Endometrium (tissue), 2 donors: ENCODE data around the gene PRADC1.

Experiments
- FAIRE-seq: peaks from 2 replicates; lab custom pipeline; 2012; peaks lifted over from hg19 to GRCh38; lab: Jason Lieb, UNC
- donor health status: control.
- donor health status: control.

PRADC1 gene

DNA sequence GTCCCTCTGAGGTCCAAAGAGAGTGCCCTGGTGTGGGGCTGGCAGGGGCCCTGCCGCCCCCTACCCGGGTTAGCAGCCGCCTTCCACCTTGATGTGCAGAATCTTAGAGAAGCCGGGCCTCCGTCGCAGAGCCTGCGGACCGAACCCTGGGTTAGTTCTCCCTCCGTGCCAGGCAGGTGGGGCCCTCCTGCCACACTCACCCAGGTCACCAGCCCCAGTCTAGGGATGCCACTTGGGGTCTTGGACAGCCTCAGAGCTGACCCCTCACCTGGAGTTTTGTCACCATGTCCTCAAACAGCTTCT lies 25.8 kb upstream of the PRADC1 start:
- FAIRE-seq = no peak

DNA sequence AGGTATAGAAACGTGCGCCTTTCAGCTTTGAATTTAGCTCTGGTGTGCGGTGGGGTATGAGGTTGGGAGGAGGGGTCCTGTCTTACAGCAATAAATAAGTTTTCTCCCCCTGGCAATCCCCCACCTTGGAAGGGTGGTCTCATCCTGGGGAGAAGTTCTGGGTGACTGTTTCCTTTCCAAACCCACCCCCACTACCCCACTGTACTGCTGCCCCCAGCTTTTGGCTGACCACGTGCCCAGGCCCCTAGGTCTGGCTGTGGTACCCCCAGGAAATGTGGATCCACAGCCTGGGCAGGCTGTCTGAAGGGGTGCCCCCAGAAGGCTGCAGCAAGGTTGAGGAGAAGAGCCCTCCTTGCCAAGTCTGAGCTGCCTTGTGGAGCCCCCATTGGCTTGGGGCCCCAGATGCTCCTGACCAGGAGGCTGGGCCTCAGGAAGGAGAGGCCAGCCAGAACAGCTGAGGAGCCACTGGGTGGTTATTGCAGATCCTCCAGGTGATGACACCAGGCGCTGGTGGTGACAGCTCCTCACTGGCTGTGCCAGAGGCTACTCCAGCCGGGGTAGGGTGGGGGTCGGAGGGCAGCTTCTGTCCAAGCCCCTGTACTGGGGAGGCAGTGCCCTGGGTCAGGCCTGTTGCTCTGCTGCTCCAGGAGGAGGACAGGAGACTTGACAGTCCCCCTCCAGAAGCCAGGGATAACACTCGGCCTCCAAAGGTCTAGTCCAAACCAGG lies 25.3 kb upstream of the PRADC1 start:
- no peak for FAIRE-seq

DNA sequence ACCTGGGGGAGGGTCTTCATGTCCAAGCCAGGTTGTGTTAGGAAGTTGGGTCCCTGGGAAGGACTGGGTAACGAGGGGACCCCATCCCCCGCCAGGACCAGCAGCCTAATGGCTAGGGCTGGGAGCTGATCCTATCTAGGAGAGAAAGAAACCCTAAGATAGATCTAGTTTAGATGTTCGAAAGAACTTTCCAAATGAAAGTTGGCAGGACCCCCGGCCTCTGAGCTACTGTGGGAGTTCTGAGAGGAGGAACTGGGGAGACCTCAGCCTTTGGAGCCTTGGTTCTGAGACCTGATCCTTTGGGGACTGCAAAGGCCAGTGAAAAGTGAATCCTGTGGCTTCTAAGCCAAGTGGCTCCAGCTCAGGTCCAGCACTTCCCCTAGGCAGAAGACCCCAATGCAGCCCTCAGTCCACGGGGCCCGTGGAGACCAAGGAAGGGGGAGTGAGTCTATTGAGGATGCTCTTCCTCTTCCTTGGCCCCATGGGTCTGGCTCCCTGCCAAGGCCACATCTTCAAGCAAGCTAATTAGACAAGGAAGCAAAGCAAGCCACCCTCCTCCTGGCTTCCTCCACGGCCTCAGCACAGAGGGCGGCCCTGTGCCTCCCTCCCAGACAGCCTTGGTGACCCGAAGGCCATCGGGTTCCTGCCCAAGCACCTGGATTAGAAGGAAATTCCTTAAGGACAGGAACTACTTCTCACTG lies 24.5 kb upstream of the PRADC1 start:
- FAIRE-seq = no peak

DNA sequence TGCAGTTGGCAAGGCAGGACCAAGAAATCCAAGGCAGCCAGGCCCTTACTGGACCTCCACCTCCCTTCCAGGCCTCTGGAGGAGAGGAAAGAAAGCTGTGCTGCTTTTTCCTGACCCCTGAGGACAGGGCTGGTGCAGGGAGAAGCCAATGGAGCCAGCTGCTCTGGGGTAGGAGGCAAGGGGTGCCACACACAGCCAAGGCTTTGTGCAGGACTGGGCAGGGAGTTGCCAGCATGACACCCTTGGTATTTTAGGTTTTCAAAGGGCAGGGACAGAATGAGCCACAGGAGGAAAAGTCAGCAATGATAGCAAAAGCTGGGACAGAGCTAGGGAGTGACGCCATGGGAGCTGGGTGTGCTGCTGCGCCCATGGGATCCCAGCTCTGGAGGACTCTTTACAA lies 24.0 kb upstream of the PRADC1 start:
- FAIRE-seq = no peak

DNA sequence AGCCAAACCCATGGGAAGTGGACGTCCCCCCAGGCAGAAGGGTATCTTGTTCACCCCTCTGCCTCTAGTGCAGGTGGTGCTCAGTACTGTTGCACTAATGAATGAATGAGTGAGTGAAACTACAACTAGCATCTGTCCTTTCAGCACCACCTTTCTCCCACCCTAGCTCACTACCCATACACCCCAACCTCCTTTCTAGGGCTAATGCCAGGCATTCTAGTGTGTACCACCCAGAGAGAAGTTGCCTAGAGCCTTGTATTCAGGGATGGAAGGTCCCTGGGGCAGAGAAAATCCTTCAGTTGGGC lies 23.5 kb upstream of the PRADC1 start:
- no peak for FAIRE-seq

DNA sequence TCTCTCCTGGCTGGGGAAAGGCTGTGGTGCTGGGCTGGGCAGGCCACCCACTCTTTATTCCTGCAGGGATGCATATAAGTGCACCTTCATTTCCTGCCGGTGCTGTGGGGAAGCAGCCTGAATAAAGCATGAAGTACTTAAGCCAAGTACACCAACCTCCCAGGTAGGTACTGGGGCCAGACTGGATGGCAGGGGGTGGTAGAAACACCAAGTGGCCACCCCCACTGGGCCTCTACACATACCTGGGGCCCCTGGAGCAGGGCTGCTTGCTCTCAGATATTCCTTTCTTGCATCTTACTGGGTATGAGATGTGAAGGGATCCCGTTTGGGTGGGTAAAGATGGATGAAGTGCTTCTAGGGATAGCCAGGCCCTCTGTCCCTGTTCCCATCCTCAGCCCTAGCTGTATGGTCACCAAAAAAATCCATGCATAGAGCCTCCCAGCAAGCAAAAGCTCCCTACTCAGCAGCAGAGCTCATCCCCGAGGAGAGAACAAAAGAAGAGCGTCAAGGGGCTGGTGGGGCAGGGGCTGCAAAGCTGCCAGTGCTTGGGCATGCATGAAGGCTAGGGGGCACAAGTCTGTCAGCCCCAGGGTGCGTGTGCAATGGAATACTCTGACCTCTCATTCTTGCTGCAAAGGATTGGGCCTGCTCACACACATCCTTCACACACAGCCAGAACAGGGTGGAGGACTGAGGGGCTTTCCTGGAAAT lies 23.0 kb upstream of the PRADC1 start:
- FAIRE-seq = no peak

DNA sequence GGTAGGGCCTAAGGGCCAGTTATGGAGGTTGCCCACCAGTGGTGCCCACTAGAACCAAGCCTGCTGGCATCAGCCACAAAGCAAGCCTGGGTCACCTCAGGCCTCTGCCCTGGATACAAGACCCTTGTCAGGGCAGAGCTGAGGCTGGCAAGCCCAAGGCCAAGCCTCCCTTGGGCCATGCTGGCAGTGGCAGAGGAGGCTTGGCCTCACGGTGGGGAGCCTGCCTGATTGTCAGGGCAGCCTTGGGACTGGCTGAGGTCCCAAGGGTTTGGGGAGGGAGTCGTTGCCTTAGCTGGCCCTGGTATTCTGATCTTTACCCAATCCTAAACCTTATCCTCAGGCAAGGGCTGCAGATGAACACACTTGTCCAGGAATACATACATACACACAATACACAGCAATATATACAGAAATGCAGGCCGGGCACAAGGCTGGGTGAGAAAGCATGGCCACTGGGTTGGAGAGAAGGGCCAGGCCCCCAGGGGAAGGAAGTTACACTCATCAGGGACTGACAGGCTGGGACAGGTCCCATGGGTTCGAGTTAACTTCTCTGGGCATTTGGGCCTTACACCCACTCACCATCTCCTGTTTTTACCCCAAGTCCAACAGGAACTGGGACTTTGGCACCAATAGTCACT lies 22.1 kb upstream of the PRADC1 start:
- no peak for FAIRE-seq

DNA sequence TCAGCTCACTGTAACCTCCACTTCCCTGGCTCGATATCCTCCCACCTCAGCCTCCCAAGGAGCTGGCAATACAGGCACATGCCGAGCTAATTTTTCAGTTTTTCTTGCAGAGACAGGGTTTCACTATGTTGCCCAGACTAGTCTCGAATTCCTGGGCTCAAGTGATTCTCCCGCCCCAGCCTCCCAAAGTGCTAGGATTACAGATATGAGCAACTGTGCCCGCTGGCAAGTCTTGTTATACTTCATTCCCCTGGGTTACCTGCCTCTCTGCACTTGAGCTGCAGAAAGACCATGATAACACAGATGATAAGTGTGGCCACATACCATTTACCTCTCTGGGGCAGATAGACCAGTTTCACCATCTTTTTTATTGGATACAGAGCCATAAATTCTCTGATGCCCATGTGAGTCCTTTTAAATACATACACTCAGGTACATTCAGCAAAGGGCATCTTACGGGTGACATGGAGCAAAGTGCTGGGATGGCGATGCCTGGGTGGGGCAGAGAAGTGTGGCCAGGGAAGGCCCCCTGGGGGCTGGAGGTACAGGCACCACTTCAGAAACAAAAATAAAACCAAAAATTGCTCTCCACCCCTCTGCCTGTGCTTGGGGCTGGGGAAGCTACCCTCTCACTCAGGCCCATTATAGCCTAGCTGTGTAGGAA lies 21.4 kb upstream of the PRADC1 start:
- no peak for FAIRE-seq

DNA sequence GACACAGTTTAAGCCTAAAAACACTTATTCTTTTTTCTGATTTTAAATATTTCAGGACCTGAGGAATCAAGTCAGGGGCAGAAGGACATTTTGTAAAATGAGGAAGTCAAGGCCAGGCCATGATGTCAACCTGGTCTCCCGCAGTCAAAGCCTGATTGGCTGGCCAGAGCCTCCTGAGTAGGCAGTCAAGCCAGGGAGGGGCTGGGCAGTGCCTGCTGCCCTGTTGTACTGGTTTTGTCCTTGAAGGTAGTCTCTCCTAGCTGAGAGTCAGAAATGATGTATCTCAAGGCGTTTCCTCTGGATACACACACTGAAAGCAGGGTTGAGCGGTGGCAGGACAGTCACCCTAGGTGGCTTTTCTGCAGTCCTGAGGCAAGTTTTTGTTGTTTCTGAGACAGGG lies 20.9 kb upstream of the PRADC1 start:
- no peak for FAIRE-seq

DNA sequence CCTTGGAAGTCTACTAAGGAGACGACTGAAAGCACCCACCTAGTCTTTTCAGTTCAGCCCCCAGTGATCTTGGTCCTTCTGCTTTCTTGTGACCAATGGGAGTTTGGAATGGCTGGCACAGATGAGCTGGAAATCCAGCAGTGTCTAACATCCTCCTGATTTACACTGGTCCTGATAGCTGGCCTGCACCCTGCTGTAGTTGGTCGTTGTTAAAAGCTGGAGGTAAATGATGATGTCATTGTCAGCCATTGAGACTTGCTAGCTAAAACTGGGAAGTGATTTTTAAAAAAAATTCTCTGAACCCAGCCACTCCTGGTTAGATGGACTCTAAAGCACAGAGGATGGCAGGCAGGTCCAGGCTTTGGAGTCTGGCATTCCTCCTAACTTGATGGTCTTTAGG lies 20.4 kb upstream of the PRADC1 start:
- no peak for FAIRE-seq

DNA sequence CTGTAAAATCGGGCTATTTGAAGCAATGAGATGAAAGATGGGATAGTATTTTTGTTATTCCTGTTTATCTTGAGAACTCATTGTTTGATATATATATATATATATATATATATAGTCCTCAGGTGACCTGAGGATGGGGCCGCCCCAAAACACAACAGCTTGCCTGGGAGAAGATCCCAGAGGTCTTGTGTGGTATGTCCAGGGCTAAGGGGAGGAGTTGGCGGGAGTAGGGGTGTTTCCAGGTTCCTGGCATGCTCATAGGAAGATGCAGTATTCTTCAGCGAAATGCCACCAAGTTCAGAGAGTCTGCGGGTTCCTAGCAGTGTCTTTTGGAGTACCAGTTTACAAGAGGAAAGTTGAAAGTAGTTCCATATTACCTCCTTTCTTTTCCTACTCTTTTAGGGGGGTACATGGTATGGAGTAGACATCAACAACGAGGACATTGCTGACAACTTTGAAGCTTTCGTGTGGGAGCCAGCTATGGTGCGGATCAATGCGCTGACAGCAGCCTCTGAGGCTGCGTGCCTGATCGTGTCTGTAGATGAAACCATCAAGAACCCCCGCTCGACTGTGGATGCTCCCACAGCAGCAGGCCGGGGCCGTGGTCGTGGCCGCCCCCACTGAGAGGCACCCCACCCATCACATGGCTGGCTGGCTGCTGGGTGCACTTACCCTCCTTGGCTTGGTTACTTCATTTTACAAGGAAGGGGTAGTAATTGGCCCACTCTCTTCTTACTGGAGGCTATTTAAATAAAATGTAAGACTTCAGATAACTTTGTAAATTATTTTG lies 19.4 kb upstream of the PRADC1 start:
- no peak for FAIRE-seq

DNA sequence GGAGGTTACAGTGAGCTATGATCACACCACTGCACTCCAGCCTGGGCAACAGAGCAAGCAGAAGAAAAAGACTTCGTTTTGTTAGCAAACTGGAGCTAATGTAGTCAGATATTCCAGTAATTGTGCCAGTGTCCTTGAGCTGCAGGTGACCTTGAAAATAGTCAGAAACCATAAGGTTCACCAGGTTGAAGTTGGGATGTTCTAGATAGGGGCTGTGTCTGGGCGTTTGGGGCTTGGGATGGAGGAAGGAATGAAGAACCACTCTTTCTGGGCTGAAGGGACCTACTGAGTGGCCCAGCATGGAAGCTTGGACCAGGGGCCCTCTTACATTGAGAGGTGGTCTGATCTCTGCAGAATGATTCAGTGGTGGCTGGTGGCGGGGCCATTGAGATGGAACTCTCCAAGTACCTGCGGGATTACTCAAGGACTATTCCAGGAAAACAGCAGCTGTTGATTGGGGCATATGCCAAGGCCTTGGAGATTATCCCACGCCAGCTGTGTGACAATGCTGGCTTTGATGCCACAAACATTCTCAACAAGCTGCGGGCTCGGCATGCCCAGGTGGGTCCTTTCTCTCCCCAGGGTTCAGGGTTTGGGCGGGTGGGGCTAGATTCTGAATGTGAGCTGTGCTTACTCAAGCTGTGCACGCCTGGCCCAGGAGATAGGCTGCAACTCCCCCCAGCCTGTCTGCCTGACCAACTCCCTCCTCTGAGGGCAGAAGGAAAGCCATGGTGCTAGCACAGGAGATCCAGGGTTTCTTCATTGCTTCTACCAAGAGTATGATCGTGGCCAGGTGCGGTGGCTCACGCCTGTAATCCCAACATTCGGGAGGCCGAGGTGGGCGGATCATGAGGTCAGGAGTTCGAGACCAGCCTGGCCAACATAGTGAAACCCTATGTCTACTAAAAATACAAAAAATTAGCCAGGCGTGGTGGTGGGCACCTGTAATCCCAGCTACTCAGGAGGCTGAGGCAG lies 18.1 kb upstream of the PRADC1 start:
- FAIRE-seq = no peak

DNA sequence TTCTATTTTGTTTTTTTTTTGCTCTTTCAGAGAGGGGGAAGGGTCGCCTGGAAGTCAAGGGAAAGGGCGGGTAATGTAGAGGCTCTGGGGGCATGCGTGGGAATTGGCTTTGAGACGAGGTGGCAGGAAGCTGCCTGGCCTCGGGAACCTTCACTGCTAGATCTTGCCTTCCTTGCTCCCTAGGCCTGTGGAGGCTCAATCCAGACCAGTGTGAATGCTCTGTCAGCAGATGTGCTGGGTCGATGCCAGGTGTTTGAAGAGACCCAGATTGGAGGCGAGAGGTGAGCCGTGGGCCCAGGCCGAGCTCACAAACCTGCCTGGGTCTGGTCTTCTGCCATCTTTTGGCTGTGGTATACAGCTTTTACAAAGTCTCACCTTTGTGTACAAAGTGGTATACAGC lies 16.6 kb upstream of the PRADC1 start:
- FAIRE-seq = no peak

DNA sequence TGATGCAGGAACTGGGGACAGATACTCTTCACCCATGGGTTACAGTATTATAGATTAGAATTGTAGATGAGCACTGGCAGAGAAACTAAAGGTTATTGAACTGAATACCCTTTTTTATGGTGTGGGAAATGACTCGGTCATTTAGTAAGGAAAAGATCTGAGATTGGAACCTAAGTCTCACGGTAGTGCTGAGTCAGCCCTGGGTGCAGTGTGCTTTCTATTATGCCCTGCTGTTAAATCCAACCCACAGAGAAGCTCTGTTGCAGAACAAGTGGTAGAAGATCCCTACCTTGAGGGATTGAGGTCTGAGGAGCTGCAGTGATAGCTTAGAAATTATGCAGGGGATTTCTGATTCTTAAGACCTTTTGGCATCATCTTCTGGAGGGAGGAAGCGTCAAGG lies 13.8 kb upstream of the PRADC1 start:
- no peak for FAIRE-seq

DNA sequence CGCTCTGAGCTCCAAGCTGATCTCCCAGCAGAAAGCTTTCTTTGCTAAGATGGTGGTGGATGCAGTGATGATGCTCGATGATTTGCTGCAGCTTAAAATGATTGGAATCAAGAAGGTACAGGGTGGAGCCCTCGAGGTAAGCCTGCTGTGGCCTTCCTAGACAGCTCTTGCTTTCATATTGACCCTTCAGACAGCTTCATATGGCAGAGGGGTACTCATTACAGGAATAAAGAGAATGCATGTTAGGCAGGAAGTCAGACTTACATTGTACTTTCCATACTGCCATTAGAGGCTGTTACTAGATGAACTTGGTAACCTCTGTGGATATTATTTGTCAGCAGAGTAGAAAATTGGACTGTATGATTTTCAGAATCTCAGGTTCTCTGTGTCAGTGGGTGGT lies 11.5 kb upstream of the PRADC1 start:
- no peak for FAIRE-seq

DNA sequence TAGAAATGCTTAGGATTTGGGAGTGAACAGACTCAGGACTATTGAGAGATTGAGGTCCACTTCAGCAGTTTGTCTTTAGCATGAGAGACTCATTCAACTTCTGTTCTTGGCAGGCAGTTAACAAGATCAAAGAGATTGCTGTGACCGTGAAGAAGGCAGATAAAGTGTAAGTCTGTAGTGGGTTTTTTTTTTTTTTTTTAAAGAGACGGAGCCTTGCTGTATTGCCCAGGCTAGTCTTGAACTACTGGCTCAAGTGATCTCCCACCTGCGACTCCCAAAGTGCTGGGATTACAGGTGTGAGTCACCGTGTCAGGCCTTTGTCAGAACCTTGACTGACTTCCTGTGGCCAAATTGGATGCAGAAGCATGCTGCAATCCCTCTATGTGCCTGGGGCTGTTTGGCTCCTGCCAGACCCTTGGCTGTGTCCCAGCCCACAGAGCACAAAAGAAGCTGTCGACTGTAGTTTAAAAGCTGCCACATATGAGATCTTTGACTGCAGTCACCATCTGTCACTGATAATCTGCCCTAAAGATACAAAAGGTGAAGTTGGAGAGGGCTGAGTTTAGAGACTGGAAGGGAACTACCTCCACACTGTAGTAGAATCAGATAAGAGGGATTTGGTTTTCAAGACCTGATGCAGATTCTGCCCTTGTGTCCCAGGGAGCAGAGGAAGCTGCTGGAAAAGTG lies 11.0 kb upstream of the PRADC1 start:
- no peak for FAIRE-seq

DNA sequence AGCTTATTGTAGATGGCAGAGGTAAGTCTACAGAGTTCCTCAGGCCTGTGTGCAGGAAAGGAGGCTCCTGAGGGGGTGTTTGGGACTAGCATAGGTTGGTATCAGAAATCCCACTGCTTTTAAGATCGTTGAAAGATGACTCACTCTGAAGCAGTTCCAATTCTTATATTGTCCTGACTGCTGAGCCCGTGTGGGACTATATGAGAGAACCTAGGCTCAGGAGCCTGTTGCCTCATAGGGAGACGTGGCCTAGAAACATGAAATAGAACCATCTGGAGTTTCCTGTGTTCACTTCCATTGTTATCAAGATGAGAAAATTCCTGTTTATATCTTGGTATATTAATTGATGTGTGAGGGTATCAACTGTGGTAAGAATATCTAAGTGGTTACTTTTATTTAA lies 6.7 kb upstream of the PRADC1 start:
- FAIRE-seq = no peak

DNA sequence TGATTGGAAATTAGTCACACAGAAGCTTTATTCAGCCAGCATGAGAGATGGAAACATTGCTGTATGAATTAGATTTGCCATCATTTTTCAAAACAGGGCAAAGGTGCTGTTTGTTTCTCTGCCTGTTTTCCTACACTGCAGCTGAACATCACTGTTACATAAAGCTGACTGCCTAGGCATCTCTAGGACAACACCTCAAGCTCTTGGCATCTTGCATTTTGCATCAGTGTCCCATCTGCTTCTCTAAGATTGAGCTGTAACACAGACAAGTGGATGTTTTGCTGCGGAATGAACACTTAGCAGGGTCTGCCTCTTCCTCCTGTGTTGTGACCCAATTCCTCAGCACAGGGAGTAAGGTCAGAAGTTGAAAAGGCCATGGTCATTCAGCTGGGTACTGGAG lies 5.9 kb upstream of the PRADC1 start:
- no peak for FAIRE-seq

DNA sequence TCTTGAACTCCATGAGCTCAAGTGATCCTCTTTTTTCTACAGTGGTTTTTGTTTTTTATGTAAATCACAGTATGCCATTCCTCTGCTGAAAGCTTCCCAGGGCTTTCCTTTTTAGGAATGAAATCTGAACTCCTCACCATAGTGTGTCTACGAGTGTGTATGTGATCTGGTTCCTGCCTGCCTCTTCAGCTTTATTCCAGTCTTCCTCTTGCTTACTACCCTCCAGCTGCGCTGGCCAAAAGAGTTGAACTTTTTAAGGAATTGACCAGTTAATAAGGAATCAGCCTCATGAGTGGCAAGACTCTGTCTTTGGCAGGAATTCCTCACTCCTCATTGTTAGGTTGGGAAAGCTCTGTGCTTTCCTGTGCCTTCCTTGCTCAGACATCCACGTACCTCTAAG lies 5.1 kb upstream of the PRADC1 start:
- FAIRE-seq = no peak

DNA sequence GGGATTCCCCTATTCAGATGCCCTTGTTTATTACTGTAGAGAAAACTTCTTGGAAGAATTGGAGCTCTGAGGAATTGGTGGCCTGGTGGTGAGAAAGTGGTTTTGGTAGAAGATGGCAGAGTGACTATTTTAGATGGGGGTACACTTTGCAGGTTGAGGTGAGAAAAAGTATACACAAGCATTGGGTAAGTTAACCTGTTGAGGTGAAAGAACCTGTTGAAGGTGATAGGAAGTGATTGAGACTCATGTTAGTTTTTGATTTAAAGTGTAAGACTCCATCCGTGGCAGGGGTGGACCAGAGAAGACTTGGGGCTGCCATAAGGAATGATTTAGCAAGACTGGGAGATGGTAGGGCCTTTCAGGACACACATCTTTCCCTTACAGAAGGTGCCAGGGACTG lies 4.1 kb upstream of the PRADC1 start:
- no peak for FAIRE-seq
